Measurements from ENCODE around the gene TOP3B.

The TOP3B gene, protein sequence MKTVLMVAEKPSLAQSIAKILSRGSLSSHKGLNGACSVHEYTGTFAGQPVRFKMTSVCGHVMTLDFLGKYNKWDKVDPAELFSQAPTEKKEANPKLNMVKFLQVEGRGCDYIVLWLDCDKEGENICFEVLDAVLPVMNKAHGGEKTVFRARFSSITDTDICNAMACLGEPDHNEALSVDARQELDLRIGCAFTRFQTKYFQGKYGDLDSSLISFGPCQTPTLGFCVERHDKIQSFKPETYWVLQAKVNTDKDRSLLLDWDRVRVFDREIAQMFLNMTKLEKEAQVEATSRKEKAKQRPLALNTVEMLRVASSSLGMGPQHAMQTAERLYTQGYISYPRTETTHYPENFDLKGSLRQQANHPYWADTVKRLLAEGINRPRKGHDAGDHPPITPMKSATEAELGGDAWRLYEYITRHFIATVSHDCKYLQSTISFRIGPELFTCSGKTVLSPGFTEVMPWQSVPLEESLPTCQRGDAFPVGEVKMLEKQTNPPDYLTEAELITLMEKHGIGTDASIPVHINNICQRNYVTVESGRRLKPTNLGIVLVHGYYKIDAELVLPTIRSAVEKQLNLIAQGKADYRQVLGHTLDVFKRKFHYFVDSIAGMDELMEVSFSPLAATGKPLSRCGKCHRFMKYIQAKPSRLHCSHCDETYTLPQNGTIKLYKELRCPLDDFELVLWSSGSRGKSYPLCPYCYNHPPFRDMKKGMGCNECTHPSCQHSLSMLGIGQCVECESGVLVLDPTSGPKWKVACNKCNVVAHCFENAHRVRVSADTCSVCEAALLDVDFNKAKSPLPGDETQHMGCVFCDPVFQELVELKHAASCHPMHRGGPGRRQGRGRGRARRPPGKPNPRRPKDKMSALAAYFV

DNA sequence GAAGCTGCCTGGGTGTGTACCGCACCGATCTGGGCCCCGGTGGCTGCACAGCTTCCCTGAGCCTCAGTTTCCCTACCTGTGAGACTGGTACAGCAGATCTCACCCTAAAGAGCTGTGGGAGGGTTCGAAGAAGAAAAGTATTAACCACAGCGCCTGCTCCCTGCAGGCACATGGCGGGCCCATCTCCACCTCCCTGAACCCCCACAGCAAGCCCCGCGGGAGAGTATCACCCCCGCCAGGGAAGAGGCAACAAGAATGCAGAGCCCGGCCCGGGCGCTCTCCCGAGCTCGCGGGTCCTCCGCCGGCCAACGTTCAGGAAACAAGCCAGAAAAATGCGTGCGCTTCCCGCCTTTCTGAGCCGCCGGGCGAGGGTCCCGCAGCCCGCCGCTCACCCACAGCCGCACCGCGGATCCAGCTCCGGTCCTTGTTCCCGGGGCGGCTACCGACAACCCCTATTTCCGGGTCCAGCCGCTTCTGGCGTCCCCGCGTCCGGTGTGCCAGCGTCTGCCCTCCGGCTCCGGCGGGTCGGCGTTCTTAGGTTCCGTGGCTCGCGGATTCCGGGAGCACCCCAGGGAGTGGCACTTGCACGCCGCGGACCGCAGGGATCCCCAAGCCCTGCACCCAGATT lies at the start of gene TOP3B:
TOP3B (minus strand) TSS at position 450 of the 628 bp plus-strand sequence. CDS start 7,078 bp downstream, outside the sequence.
- DNase-seq: peak; percentile 87 to 90

DNA sequence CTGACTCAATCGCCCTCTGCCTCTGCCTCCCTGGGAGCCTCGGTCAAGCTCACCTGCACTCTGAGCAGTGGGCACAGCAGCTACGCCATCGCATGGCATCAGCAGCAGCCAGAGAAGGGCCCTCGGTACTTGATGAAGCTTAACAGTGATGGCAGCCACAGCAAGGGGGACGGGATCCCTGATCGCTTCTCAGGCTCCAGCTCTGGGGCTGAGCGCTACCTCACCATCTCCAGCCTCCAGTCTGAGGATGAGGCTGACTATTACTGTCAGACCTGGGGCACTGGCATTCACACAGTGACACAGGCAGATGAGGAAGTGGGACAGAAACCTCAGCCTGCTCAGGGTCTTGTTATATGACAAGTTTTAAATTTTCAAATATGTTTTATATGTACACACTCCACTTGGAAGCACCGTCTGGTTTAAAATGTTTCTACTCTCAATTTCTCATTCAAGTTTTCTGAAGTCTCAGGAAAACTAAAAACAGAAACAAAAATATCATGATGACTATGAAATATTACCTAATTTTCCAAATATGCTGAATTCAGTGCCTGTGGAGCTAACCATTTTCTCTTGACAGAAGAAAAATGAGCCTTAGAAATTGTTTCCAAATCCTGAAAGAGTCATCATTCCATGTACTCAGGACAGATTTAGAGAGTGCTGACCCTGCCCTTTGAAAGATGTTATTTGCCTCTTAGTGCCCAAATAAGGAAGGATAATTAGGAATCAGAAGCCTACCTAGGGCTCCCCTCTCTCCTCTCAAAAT lies 48.8 kb upstream of the TOP3B start:
- no peak for DNase-seq

DNA sequence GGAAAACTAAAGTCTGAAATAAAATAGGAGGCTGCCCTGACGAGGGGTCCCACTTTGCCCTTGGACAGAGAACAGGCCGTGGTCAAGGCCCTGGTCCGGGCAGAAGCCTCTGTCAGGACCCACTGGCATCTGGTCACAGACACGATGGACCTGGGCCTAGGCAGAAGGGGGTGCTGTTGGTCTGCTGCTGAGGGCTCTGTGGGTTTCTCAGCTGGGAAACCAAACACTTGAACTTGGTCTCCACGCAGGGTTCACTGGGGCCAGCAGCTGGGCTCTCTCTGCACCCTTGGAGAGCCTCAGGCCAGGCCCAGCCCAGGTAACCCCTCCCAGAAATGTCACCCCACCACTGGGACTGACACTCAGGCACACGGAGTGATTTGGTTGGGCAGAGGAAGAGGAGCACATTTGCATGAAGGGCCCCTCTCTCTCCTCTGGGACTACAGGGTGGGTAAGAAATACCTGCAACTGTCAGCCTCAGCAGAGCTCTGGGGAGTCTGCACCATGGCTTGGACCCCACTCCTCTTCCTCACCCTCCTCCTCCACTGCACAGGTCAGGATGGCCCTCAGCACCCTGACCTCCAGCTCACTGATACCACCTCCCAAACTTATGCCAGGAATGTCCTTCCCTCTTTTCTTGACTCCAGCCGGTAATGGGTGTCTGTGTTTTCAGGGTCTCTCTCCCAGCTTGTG lies 48.1 kb upstream of the TOP3B start:
- DNase-seq: peak in 1 of 2 donors; percentile 4

DNA sequence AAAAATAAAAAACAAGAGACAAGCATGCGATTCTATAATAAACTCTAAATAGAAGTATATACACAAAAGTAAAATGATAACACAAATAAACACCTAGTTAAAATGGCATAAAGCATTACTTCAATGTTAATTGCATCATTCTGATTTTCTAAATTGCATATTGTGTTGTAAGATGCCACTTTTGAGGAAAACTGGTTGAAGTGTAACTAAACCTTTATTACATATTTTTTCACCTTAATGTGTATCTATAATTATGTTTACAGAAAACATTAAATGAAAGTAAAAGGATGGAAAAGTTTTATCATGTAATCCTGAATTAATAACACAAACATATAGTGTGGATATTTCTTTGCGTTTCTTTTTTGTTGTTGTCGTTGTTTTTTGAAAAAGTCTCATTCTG lies 45.4 kb upstream of the TOP3B start:
- DNase-seq: no peak

DNA sequence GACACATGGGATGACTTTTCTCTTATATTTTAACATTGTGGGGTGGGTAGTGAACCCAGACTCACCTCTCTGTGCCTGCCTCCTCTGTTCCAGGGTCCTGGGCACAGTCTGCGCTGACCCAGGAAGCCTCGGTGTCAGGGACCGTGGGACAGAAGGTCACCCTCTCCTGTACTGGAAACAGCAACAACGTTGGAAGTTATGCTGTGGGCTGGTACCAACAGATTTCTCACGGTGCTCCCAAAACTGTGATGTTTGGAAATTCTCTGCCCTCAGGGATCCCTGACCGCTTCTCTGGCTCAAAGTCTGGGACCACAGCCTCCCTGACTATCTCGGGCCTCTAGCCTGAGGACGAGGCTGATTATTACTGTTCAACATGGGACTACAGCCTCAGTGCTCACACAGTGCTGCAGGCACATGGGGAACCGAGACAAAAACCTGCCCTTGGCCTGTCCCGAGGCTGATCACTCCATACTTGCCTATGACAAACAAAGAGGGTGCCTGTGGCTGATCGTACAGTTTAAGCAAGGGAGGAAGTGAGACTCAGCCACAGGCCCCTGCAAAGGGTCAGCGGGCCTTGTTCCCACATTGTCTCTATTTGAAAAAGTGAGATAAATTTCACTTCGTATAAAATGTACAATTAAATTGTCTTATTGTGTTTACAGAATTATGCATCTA lies 43.7 kb upstream of the TOP3B start:
- DNase-seq: no peak

DNA sequence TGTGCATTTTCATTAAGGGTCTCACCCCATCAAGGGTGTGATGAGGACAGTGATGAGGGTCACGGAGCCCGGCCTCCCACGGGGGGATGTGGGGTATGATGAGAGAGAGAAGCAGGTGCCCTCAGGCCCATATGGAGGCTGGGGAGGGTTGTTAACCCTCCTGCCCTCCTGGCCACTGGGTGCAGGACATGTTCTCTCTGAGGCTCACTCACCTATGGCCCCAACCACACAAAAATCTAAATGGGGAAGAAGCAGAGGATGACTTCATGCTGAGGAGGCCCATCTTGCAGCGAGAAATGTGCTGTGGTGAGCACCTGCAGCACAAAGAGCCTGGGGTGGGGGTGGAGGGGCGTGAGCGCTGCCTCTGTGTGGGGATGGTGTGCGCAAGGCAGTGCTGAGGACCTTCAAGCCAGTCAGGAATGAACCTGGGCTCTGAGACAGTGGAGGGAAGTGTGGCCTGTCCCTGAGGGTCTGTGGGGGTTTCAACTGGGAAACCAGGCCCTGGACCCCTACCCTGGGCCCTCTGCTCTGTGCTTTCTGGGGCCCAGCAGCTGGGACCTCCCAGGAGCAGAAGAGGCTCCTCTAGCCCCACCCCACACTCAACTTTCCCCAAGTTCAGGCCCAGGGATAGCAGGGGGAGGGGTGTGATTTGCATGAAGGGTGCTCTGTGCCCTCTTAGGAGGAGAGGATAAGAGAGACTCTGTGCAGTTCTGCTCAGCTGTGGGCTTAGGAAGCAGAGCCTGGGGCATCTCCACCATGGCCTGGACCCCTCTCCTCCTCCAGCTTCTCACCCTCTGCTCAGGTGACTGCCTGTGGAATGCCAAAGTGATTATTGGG lies 43.0 kb upstream of the TOP3B start:
- DNase-seq: no peak

DNA sequence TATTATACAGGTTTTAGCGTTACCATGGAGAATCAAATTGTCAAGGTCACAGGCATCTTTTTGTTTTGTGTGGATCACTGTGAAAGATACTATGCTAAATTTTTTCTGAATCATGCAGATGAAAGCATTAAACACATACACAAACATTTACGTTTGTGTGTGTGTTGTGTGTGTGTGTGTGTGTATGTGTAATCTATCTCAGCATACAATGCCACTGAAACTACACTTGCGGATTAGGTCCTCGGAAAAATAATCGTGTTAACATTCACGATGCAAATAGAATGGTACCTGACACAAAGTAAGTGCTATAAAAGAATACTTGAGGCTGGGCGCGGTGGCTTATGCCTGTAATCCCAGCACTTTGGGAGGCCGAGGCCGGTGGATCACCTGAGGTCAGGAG lies 41.9 kb upstream of the TOP3B start:
- no peak for DNase-seq

DNA sequence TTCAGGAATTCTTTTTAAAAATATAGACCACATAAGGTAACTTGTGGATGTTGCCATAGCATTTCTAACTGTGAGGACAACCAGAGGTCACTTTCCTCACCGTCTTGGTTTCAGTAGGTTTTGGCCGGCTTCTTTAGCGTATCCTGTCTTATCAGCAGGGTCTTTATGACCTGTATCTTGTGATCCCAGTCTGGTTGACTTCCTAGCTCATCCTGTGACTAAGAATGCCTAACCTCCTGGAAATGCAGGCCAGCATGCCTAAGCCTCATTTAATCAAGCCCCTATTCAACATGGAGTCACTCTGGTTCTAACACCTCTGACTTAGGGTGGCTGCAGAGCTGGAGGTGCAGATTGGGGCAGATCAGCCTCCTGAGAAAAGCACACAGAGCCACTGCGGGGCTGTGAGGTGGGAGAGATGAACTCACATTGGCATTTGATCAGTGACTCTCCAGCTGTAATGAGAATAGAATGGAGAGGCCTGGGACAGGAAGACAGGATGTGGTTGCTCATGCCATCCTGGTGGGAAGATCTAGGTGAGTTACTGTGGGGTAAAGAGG lies 41.1 kb upstream of the TOP3B start:
- DNase-seq: no peak

DNA sequence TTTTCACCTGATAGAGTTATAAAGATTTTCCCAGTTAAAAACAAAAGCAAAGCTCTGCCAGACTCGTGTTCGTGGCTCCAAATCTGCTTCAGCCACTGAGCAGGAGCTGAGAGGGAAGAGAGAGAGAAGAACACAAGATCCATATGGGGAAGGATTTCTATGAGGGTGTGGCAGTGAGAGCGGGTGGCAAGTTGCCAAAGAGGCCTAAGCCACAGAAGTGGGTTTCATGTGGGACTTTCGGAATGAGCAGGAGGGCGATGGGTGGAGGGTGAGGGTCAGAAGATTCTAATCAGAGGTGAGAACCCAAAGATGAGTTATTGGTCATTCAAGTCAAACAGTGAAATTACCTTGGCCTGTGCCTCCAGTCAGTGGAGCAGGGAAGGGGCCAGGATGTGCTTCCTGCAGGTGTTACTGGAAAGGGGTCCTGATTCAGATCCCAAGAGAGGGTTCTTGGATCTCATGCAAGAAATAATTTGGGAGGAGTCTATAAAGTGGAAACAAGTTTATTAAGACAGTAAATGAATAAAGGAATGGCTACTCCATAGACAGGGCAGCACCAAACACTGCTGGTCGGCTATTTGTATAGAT lies 40.5 kb upstream of the TOP3B start:
- no peak for DNase-seq

DNA sequence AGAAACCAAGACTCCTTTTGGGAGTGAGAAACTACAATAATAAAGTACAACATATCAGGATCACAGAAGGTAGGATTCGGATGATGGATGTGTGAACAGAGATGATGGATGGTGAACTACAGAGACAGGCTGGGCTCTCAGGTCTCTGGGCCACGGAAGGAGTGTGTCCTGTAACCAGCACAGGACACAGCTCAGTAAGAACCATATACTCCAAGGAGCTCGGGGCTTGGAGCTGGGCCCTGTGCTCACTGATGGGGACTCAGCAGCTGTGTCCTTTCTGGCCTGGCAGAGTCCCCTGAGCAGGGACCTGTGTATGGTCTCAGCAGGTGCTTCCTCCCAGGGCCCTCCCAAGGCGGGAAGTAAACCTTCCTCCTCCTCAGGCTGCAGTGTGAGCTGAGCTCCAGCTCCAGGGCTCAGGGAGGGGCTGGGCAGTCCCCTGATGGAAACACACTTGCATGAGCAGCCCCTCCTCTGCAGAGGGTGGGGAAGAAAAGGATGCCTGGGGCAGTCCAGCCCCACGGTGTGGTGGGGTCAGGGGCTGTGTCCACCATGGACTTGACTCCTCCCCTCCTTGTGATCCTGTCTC lies 39.8 kb upstream of the TOP3B start:
- no peak for DNase-seq

DNA sequence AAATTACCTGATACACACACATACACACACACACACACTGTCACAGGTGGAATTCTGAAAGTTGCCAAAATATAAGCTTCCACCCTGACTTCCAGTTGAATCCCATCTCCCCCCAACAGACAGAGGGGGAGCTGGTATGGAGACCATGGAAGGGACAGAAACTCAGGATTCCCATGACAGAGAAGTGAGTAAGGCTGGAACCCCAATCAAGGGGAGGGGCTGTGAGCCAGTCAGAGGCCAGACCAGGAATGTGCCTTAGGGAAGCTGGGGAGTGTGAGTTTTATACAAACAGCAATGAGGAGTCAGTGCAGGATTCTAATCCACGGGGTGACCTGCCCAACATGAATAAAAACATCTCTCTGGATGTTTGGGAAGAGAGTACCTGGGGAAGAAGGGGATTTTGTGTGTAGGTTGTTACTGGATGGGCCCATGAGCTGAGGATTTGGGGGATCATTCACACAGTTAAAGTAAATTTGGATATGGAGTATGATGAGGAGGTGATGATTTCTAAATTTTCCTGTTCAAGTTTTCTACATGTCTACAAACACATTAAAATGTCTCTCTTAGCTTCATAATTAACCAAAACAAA lies 38.7 kb upstream of the TOP3B start:
- DNase-seq: no peak

DNA sequence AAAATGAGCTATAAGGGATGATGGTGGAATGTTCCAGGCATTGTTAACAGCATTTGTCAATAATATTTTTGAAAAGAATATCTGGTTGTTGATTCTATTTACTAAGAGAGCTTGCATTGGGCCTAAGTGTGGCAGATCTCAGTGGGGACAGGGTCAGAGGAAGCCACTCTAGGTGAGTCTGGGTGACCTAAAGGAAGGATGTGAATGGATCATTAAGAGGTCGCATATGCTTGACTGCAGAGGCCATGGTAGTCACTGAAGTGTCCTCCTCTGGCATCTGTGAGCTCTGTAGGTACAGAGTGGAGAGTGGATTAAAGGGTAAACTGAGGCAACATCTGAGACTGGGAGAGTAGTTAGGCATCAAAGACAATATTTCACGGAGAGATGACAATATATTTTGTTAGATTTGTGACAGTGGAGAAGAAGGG lies 37.9 kb upstream of the TOP3B start:
- no peak for DNase-seq

DNA sequence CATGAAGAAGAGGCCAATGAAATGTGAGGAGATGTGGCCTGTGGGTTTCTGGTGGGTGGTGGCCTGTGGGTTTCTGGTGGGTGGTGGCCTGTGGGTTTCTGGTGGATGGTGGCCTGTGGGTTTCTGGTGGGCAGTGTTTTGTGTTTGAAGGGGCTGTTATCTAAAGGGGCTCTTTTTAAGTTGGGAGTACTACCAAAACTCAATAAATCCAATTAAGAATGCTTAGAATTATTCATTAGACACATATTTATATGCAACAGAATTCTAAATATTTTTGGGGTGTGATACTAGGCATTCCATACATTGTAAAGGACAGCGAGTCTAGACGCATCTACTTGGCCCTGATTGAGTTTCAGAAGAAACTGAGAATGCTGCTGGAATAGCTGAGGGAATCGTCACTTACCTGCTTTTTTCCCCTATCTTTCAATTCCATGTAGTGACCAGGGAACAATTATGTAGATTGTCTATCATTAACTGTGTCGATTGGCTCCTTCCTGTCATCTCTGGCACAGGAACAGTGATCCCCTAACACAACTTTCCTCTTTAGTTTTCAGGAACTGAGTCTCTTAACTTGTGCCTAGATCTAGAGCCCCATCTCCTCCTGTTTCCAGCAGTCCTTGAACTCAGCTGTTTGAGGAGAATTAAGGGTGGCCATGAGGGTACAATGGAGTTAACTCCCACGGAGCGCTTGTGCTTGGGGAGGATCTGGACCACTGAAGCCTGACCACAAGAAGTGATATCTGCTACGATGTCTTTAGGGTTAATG lies 37.3 kb upstream of the TOP3B start:
- DNase-seq: no peak

DNA sequence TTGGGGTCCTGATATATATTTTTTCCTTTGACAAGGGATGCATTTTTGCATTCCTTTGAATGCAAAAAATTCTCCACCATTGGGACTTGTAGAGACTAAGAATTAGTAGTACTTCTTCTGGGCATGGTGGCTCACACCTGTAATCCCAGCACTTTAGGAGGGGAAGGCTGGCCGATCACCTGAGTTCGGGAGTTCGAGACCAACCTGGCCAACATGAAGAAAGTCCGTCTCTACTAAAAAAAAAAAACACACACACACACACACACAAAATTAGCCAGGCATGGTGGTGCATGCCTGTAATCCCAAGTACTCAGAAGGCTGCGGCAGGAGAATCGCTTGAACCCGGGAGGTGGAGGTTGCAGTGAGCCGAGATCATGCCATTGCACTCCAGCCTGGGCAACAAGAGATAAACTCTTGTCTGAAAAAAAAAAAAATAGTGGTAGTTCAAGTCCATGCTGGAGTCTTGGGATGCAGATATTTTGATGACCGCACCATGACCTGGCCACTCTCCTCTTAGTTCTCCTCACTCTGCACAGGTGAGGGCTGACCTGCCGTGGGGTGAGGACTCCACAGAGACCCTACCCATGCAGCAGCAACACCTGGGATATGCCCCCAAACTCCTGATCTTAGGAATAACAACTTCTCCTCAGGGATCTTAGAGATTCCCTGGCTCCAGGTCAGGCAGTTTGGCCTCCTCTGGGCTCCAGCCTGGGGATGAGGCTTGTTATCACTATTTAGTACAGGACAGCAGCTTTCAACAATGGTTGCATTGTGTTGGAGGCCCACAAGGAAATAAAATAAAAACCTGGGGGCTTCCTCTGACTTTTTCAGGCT lies 36.5 kb upstream of the TOP3B start:
- DNase-seq: no peak

DNA sequence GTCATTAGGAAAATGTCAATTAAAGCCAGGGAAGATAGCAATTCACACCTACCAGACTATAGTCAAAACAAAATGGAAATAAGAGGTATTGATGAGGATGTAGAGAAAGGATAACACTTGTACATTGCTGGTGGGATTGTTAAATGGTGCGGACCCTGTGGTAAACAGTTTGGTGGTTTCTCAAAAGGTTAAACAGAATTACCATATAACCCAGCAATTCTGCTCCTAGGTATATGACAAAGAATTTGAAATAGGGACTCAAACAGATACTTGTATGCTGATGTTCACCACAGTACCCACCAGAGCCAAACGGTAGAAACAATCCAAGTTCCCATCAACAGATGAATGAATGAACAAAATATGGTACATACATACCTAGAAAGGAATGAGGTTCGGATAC lies 33.0 kb upstream of the TOP3B start:
- no peak for DNase-seq

DNA sequence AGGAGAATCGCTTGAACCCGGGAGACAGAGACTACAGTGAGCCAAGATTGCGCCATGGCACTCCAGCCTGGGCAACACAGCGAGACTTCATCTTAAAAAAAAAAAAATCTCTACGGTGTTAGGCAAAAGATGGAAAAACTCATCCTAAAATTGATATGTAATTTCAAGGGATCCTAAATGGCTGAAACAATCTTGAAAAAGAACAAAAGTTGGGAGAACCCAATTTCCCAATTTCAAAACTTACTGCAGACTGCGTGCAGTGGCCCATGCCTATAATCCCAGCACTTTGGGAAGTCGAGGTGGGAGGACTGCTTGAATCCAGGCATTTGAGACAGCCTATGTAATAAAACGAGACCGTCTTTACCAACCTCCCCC lies 31.7 kb upstream of the TOP3B start:
- DNase-seq: no peak

DNA sequence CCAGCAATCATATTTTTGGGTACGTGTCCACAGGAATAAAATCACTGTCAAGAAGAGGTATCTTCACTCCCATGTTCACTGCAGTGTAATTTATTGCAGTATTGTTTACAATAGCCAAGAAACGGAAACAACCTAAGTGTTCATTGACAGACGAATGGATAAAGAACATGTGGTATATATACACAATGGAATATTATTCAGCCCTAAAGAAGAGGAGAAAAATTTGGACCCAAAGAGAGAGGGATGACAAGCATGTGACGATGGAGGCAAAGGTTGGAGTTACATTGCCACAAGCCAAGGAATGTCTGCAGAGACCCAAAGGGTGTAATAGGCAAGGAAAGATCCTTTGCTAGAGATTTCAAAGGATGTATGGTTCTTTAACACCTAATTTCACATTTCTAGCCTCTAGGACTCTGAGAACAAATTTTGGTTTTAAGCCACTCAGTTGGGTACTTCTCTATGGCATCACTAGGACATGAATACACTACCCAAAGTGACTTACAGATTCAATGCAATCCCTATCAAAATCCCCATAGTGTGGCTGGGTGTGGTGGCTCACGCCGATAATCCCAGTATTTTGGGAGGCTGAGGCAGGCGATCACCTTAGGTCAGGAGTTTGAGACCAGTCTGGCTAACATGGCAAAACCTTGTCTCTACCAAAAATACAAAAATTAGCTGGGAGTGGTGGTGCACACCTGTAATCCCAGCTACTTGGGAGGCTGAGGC lies 31.1 kb upstream of the TOP3B start:
- no peak for DNase-seq
